NB4 (cell line): ENCODE measurements around the gene BNC2.

Experiments used
- DNase-seq: peaks from one replicate; pipeline ENCODE4 v3.0.0; 2010; ENCODE audit warnings: low read depth
- H3K4me3 ChIP-seq: one replicate; pipeline ENCODE4 v1.5.1; 2011; ENCODE audit warnings: mild to moderate bottlenecking, low read depth, low read length, moderate library complexity
- CTCF ChIP-seq: IDR thresholded peaks from one replicate; pipeline ENCODE4 v1.5.1; 2012; ENCODE audit warnings: low read depth, low read length
- MAX ChIP-seq: IDR thresholded peaks from 2 replicates; pipeline ENCODE4 v1.6.1; 2011; ENCODE audit warnings: low read depth, low read length
- MYC ChIP-seq: IDR thresholded peaks from 2 replicates; pipeline ENCODE4 v1.6.1; 2011; ENCODE audit warnings: low read depth, low read length
- POLR2A ChIP-seq: IDR thresholded peaks from 2 replicates; pipeline ENCODE4 v1.6.1; 2011; ENCODE audit warnings: mild to moderate bottlenecking; ENCODE audit not compliant: insufficient read length; ENCODE audit errors: extremely low read depth

The BNC2 gene

DNA sequence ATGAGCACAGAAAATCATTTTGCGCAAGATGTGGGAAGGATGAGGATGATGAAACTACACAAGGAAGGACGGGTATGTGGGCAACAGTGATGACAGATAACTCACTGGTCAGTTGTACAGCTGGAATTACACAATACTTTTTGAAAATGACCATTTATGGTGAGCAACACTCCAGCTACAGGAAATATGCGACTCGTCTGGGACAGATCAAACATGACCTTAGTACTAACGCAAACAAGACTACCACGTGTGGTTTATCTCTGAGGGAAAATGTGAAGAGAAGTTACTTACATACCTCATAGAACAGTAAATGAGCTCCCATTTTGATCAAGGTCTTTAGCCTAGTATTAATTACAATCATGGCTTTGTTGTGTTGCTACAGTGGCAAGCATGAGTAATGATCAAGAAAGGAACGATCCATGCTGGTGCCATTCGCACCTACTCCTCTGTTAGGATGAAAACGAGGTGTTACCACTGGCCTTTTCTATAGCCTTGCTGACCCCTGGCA, 456.9 kb downstream of the BNC2 start:
- DNase-seq: peak; percentile 96
- TF ChIP-seq MYC (peak; percentile 92), MAX (peak; percentile 95), CTCF (no peak), POLR2A (no peak)
- H3K4me3 ChIP-seq: no peak overlapping the region

GRCh38 chr9:16412740-16413139, 457.7 kb downstream of the BNC2 start:
- no peak overlapping the region for H3K4me3 ChIP-seq
- no peak for TF ChIP-seq POLR2A
- peak; percentile 37 for DNase-seq

DNA sequence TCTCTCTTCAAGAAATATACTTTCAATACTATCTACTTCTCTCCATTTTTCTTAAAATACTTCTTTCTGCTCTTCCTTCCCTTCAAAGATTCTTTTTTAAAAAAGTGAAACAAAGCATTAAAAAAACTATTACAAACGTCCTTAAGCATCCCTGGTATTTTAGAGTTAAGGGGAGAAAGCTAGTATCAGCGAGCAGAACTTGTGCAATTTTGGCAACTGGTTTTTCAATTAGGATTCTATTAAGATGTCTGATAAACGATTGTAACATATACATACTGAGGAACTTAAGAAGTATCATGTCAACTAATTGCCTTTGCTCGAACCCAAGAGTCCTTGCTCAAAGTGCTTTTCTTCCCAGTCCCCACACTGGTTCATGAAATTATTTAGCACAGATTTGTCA, 459.2 kb downstream of the BNC2 start:
- TF ChIP-seq MYC (no peak), MAX (no peak), CTCF (no peak), POLR2A (no peak)
- no peak for DNase-seq
- H3K4me3 ChIP-seq: no peak overlapping the region

DNA sequence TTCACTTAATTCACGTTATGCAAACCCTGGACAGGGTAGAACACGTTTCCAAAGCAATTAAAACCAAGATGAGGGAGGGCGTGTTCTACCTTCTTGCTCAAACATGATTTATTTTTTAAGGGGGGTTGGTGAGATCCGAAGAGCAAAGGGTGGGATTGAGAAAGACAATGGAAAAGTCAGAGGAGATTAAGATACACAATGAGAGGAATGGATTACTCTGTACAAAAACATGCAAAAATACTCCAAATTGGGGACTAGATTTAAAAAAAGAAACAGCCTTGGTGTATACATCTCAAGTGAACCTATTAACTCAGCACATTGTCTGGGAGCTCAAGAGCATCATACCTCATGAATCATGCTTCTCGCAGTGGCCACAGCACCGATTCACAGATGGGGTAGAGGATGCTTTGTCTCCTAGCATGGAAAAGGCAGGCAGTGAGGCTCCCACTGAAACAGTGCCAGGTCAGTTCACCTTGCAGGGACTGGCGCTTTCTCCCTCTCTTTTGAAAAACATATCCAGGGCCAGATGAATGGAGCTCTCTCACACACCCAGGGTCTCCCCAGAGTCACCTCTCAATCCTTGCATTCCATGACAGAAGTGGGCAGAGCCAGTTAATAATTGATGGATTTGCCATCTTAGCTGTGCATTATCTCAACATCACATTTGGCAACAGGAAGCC, 459.7 kb downstream of the BNC2 start:
- no peak overlapping the region for H3K4me3 ChIP-seq
- no peak for TF ChIP-seq CTCF
- TF ChIP-seq POLR2A: no peak
- no peak for TF ChIP-seq MAX
- TF ChIP-seq MYC: no peak
- no peak for DNase-seq

DNA sequence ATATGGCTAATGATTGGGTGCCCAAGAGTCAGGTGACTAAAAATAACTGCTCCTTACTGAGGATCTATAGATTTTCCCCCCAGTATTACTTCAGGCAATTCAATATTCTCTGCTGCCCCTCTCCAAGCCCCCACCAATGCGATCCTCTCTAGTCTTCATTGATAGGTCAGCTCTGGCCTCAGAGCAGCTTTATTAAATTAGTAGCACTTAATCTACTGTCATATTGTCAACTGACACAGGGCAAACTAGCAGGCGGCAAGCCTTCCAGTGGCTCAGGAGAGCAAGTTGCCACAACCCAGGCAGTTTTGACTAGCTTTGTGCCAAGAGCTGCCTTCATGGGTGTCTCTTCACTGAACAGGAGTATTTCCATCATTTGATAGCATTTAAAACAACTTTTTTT, 462.9 kb downstream of the BNC2 start:
- no peak overlapping the region for H3K4me3 ChIP-seq
- DNase-seq: no peak
- TF ChIP-seq MYC (no peak), CTCF (no peak), MAX (no peak), POLR2A (no peak)

GRCh38 chr9:16406526-16407225, 463.8 kb downstream of the BNC2 start:
- no peak for DNase-seq
- no peak overlapping the region for H3K4me3 ChIP-seq
- TF ChIP-seq MAX (no peak), MYC (no peak), CTCF (no peak), POLR2A (no peak)
